H9 (cell line): ENCODE measurements around the gene RETREG3. TPM values are rescaled to one million over a fixed set of nuclear protein-coding genes. Genes with fewer than 3 reads are reported as not detected.

Source experiments
- DNase-seq: peaks from one replicate; pipeline ENCODE4 v3.0.0-alpha.2; 2017
- H2AFZ ChIP-seq: one replicate; pipeline ENCODE4 v1.6.1; 2013; ENCODE audit warnings: mild to moderate bottlenecking, low read length, control low read depth, moderate library complexity
- H2AK5ac ChIP-seq: 2 replicates; pipeline ENCODE4 v1.6.1; 2013; ENCODE audit warnings: low read length, control low read depth, mixed read lengths; ENCODE audit not compliant: insufficient read length
- H2BK120ac ChIP-seq: one replicate; pipeline ENCODE4 v1.6.1; 2013; ENCODE audit warnings: low read depth, mild to moderate bottlenecking, low read length, control low read depth, inconsistent platforms; ENCODE audit not compliant: poor library complexity, severe bottlenecking
- H2BK12ac ChIP-seq: 2 replicates; pipeline ENCODE4 v1.6.1; 2013; ENCODE audit warnings: low read length, control low read depth, mixed read lengths, low read depth; ENCODE audit not compliant: insufficient read length
- H2BK15ac ChIP-seq: 2 replicates; pipeline ENCODE4 v1.6.1; 2013; ENCODE audit warnings: low read depth, low read length, control low read depth
- H2BK20ac ChIP-seq: one replicate; pipeline ENCODE4 v1.6.1; 2013; ENCODE audit warnings: low read depth, mild to moderate bottlenecking, low read length, control low read depth, inconsistent platforms; ENCODE audit not compliant: poor library complexity, severe bottlenecking
- H2BK5ac ChIP-seq: 2 replicates; pipeline ENCODE4 v1.6.1; 2013; ENCODE audit warnings: low read length, control low read depth, mixed read lengths; ENCODE audit not compliant: insufficient read length
- H3K14ac ChIP-seq: 2 replicates; pipeline ENCODE4 v1.6.1; 2013; ENCODE audit warnings: low read length, control low read depth; ENCODE audit not compliant: insufficient read depth
- H3K18ac ChIP-seq: 2 replicates; pipeline ENCODE4 v1.6.1; 2013; ENCODE audit warnings: low read depth, mild to moderate bottlenecking, mixed read lengths, low read length, control low read depth; ENCODE audit not compliant: insufficient read length
- H3K23ac ChIP-seq: 2 replicates; pipeline ENCODE4 v1.6.1; 2013; ENCODE audit warnings: low read length, control low read depth, mixed read lengths, low read depth; ENCODE audit not compliant: insufficient read length
- H3K23me2 ChIP-seq: 2 replicates; pipeline ENCODE4 v1.6.1; 2013; ENCODE audit warnings: low read depth, mild to moderate bottlenecking, mixed read lengths, low read length, control low read depth; ENCODE audit not compliant: insufficient read length, poor library complexity, severe bottlenecking
- H3K27ac ChIP-seq: 2 replicates; pipeline ENCODE4 v1.5.1; 2013; ENCODE audit warnings: low read length, control low read depth, mixed read lengths, low read depth; ENCODE audit not compliant: insufficient read length
- H3K27me3 ChIP-seq: 2 replicates; pipeline ENCODE4 v1.6.1; 2013; ENCODE audit warnings: low read length, control low read depth, inconsistent platforms; ENCODE audit not compliant: insufficient read depth
- H3K4ac ChIP-seq: 2 replicates; pipeline ENCODE4 v1.6.1; 2013; ENCODE audit warnings: low read depth, mild to moderate bottlenecking, control low read depth, inconsistent platforms, low read length, moderate library complexity
- H3K4me1 ChIP-seq: 2 replicates; pipeline ENCODE4 v1.6.1; 2013; ENCODE audit warnings: low read length, control low read depth, inconsistent platforms; ENCODE audit not compliant: insufficient read depth
- H3K4me2 ChIP-seq: 2 replicates; pipeline ENCODE4 v1.6.1; 2013; ENCODE audit warnings: low read length, control low read depth, mixed read lengths; ENCODE audit not compliant: insufficient read length, insufficient read depth
- H3K56ac ChIP-seq: 2 replicates; pipeline ENCODE4 v1.6.1; 2013; ENCODE audit warnings: low read depth, mild to moderate bottlenecking, mixed read lengths, low read length, control low read depth; ENCODE audit not compliant: insufficient read length
- H3K79me1 ChIP-seq: 2 replicates; pipeline ENCODE4 v1.6.1; 2013; ENCODE audit warnings: low read depth, mild to moderate bottlenecking, moderate library complexity, low read length, control low read depth, inconsistent platforms; ENCODE audit not compliant: insufficient read depth, poor library complexity, severe bottlenecking
- H3K79me2 ChIP-seq: 2 replicates; pipeline ENCODE4 v1.6.1; 2013; ENCODE audit warnings: low read length, control low read depth, inconsistent platforms; ENCODE audit not compliant: insufficient read depth
- H3K9ac ChIP-seq: 2 replicates; pipeline ENCODE4 v1.6.1; 2013; ENCODE audit warnings: low read length, control low read depth, mixed read lengths; ENCODE audit not compliant: insufficient read length; ENCODE audit errors: extremely low read depth
- H3K9me3 ChIP-seq: one replicate; pipeline ENCODE4 v1.6.1; 2013; ENCODE audit warnings: low read depth, low read length, inconsistent platforms; ENCODE audit not compliant: control insufficient read depth
- H3T11ph ChIP-seq: one replicate; pipeline ENCODE4 v1.6.1; 2013; ENCODE audit warnings: mild to moderate bottlenecking, low read length, control low read depth, inconsistent platforms
- H4K20me1 ChIP-seq: one replicate; pipeline ENCODE4 v1.6.1; 2013; ENCODE audit not compliant: control insufficient read depth, insufficient read length, insufficient read depth
- H4K5ac ChIP-seq: 2 replicates; pipeline ENCODE4 v1.6.1; 2013; ENCODE audit warnings: low read depth, mild to moderate bottlenecking, mixed read lengths, low read length, control low read depth; ENCODE audit not compliant: insufficient read length
- H4K8ac ChIP-seq: replicated peaks from 2 replicates; pipeline ENCODE4 v1.6.1; 2013; ENCODE audit warnings: low read length, control low read depth, mixed read lengths, low read depth; ENCODE audit not compliant: insufficient read length
- H4K91ac ChIP-seq: 2 replicates; pipeline ENCODE4 v1.6.1; 2013; ENCODE audit warnings: low read depth, mild to moderate bottlenecking, moderate library complexity, mixed read lengths, low read length, control low read depth; ENCODE audit not compliant: insufficient read length
- H3K27ac Mint-ChIP-seq, 3 experiments: 2 replicates in 2 of 3; 3 replicates in 1 of 3; pipeline ENCODE4 v1.8.0; 2020 to 2021; ENCODE audit warnings: mixed read lengths in 3 of 3, mild to moderate bottlenecking in 1 of 3, moderate library complexity in 1 of 3
- H3K27me3 Mint-ChIP-seq: 2 replicates; pipeline ENCODE4 v1.8.0; 2021; ENCODE audit warnings: low read depth, mild to moderate bottlenecking, moderate library complexity, mixed read lengths
- H3K36me3 Mint-ChIP-seq, 3 experiments: 2 replicates in 2 of 3; 3 replicates in 1 of 3; pipeline ENCODE4 v1.8.0; 2020 to 2021; ENCODE audit warnings: low read depth in 3 of 3, mixed read lengths in 3 of 3; ENCODE audit not compliant: insufficient read depth in 1 of 3
- H3K4me1 Mint-ChIP-seq, 2 experiments: 2 replicates each; pipeline ENCODE4 v1.8.0; 2020; ENCODE audit warnings: mixed read lengths in 2 of 2
- H3K4me3 Mint-ChIP-seq, 2 experiments: 2 replicates in 1 of 2; 3 replicates in 1 of 2; pipeline ENCODE4 v1.8.0; 2020 to 2021; ENCODE audit warnings: mild to moderate bottlenecking in 2 of 2, mixed read lengths in 2 of 2, moderate library complexity in 1 of 2
- H3K9me3 Mint-ChIP-seq, 2 experiments: 2 replicates in 1 of 2; 3 replicates in 1 of 2; pipeline ENCODE4 v1.8.0; 2020; ENCODE audit warnings: mild to moderate bottlenecking in 2 of 2, mixed read lengths in 2 of 2, moderate library complexity in 1 of 2
- CTCF ChIP-seq: fragments of 200-600 bp; sonication (generic); conservative IDR thresholded peaks from 3 replicates; pipeline ENCODE4 v1.8.0; 2021; ENCODE audit warnings: antibody characterized with exemption, mild to moderate bottlenecking
- WGBS: extraction: QIAGEN DNeasy Blood & Tissue Kit; methylation state at CpG from one replicate; pipeline ENCODE4 v1.1.7; 2013; ENCODE audit warnings: missing lambda C conversion rate, low lambda C conversion rate, mixed read lengths; ENCODE audit not compliant: insufficient read length; ENCODE audit errors: extremely low coverage; 5-methylcytosine and 5-hydroxymethylcytosine counted together
- total RNA-seq: library from RNA; stranded (reverse); gene quantifications from 2 replicates; pipeline ENCODE4 v1.2.1, GENCODE V29; 2021

The RETREG3 gene
- total RNA-seq, 1 experiment from 2014 or later: 47.3 TPM

GRCh38 chr17:42590886-42591285, 18.3 kb downstream of the RETREG3 start:
- Histone ChIP-seq H3K18ac (no peak overlapping the region), H4K8ac (no peak overlapping the region), H3K14ac (no peak overlapping the region), H3K9ac (no peak overlapping the region), H3K56ac (no peak overlapping the region), H3K23me2 (no peaks in the 10 kb centered on the region), H2BK120ac (no peak overlapping the region), H3K79me1 (peaks cover 3% of the 10 kb centered on the region), H2BK20ac (no peak overlapping the region), H3T11ph (no peak overlapping the region), H3K27ac (no peak overlapping the region), H3K4ac (no peak overlapping the region), H4K91ac (no peak overlapping the region), H2AK5ac (no peak overlapping the region), H3K9me3 (no peaks in the 10 kb centered on the region), H2AFZ (no peak overlapping the region), H2BK15ac (no peak overlapping the region), H2BK5ac (no peak overlapping the region), H2BK12ac (no peak overlapping the region), H4K5ac (no peak overlapping the region), H4K20me1 (no peaks in the 10 kb centered on the region), H3K4me2 (no peak overlapping the region), H3K27me3 (no peaks in the 10 kb centered on the region), H3K23ac (no peak overlapping the region), H3K4me1 (no peaks in the 10 kb centered on the region), H3K79me2 (no peaks in the 10 kb centered on the region)
- DNase-seq: no peak
- H3K27ac Mint-ChIP-seq: no peak overlapping the region
- no peak overlapping the region for H3K4me3 Mint-ChIP-seq
- no peak for TF ChIP-seq CTCF
- H3K27me3 Mint-ChIP-seq: no peaks in the 10 kb centered on the region
- no peaks in the 10 kb centered on the region for H3K9me3 Mint-ChIP-seq
- H3K36me3 Mint-ChIP-seq: peaks cover 5 to 42% (median 32%) of the 10 kb centered on the region in 3 experiments; a peak in 6 of 7 replicates
- H3K4me1 Mint-ChIP-seq: no peaks in the 10 kb centered on the region
- no CpG with 5 or more reads among the region's 2 CpGs for WGBS
